GDM1 (cell line): ENCODE measurements around the gene PCDH9.

Experiments used
- DNase-seq: peaks from one replicate; lab custom pipeline; 2025; lab: John Stamatoyannopoulos, UW

Gene PCDH9

GRCh38 chr13:67033170-67033569 lies 197.0 kb downstream of the PCDH9 start:
- no peak for DNase-seq

- DNase-seq = peak; percentile 1
Observed at GRCh38 chr13:67023130-67023876, 206.8 kb downstream of the PCDH9 start.

GRCh38 chr13:67018775-67019174 lies 211.4 kb downstream of the PCDH9 start:
- no peak for DNase-seq

GRCh38 chr13:67017276-67017675 lies 212.9 kb downstream of the PCDH9 start:
- DNase-seq = no peak

GRCh38 chr13:67015976-67016600 lies 214.0 kb downstream of the PCDH9 start:
- no peak for DNase-seq

GRCh38 chr13:67014399-67014798 lies 215.7 kb downstream of the PCDH9 start:
- DNase-seq = no peak

- DNase-seq = no peak
Observed at GRCh38 chr13:67013709-67014108, 216.4 kb downstream of the PCDH9 start.

- no peak for DNase-seq
Observed at GRCh38 chr13:67008075-67008668, 222.0 kb downstream of the PCDH9 start.

- no peak for DNase-seq
Observed at GRCh38 chr13:67004511-67004910, 225.6 kb downstream of the PCDH9 start.

GRCh38 chr13:67003743-67004142 lies 226.4 kb downstream of the PCDH9 start:
- no peak for DNase-seq

GRCh38 chr13:67001363-67001762 lies 228.8 kb downstream of the PCDH9 start:
- DNase-seq = no peak

- no peak for DNase-seq
Observed at GRCh38 chr13:66996503-66996902, 233.6 kb downstream of the PCDH9 start.

GRCh38 chr13:66995203-66995611 lies 234.9 kb downstream of the PCDH9 start:
- DNase-seq = no peak

- no peak for DNase-seq
Observed at GRCh38 chr13:66994517-66995202, 235.5 kb downstream of the PCDH9 start.

- no peak for DNase-seq
Observed at GRCh38 chr13:66994097-66994496, 236.0 kb downstream of the PCDH9 start.

GRCh38 chr13:66992719-66993118 lies 237.4 kb downstream of the PCDH9 start:
- no peak for DNase-seq

GRCh38 chr13:66992183-66992582 lies 238.0 kb downstream of the PCDH9 start:
- DNase-seq = no peak

GRCh38 chr13:66984241-66984640 lies 245.9 kb downstream of the PCDH9 start:
- no peak for DNase-seq

- DNase-seq = no peak
Observed at GRCh38 chr13:66981912-66982311, 248.2 kb downstream of the PCDH9 start.

- no peak for DNase-seq
Observed at GRCh38 chr13:66977161-66977560, 253.0 kb downstream of the PCDH9 start.

GRCh38 chr13:66974889-66975288 lies 255.2 kb downstream of the PCDH9 start:
- DNase-seq = no peak

- DNase-seq = no peak
Observed at GRCh38 chr13:66974174-66974573, 256.0 kb downstream of the PCDH9 start.

- DNase-seq = no peak
Observed at GRCh38 chr13:66972659-66973058, 257.5 kb downstream of the PCDH9 start.
